Vagina (tissue), 2 donors: ENCODE results near the gene DAGLB. TPM values are rescaled to one million over a fixed set of nuclear protein-coding genes. Genes with fewer than 3 reads are reported as not detected.

Experiments used
- DNase-seq, 2 donors: peaks; one replicate each; pipeline ENCODE4 v3.0.0-alpha.2; 2017; ENCODE audit errors: extremely low spot score in 2 of 2
- H3K27ac ChIP-seq: fragments of 200-600 bp; sonication (generic); one replicate; pipeline ENCODE4 v1.5.1; 2019
- H3K27me3 ChIP-seq: fragments of 200-600 bp; sonication (generic); one replicate; pipeline ENCODE4 v1.5.1; 2019
- H3K36me3 ChIP-seq, 2 donors: fragments of 200-600 bp; sonication (generic); one replicate each; pipeline ENCODE4 v1.5.1; 2017 to 2019
- H3K4me1 ChIP-seq: fragments of 200-600 bp; sonication (generic); one replicate; pipeline ENCODE4 v1.5.1; 2019
- H3K4me3 ChIP-seq, 2 donors: fragments of 200-600 bp; sonication (generic); 1 replicate in 1 of 2; 2 replicates in 1 of 2; pipeline ENCODE4 v1.5.1; 2016 to 2019
- H3K9me3 ChIP-seq: fragments of 200-600 bp; sonication (generic); one replicate; pipeline ENCODE4 v1.5.1; 2019
- POLR2A ChIP-seq, 2 donors: fragments of 450-650 bp; IDR thresholded peaks; one replicate each; pipeline ENCODE4 v1.6.1; 2017; ENCODE audit warnings: antibody characterized with exemption in 2 of 2, mild to moderate bottlenecking in 2 of 2, moderate library complexity in 2 of 2
- POLR2AphosphoS5 ChIP-seq, 2 donors: sonication (generic); formaldehyde crosslinking; IDR thresholded peaks; one replicate each; pipeline ENCODE4 v1.9.0; 2017; ENCODE audit warnings: antibody characterized with exemption in 2 of 2, mild to moderate bottlenecking in 2 of 2, low read depth in 1 of 2; ENCODE audit not compliant: insufficient read depth in 1 of 2
- intact Hi-C: fragments of 100-400 bp; cut with DNase I; formaldehyde crosslinking; loops from one replicate; pipeline ENCODE4 v1.15.1; 2023
- total RNA-seq: library from RNA; depleted of rRNA; stranded (reverse); fragments of >200 nt; gene quantifications from one replicate; pipeline ENCODE4 v1.2.3, GENCODE V29; 2016
- TF ChIP-seq, protein P1 (sequence below), 3 experiments: fragments of 450-650 bp in 2 of 3; fragments of 200-600 bp in 1 of 3; sonication (generic) in 1 of 3; IDR thresholded peaks; one replicate each; pipeline ENCODE4 v1.5.1; 2017 to 2019; ENCODE audit warnings: antibody characterized with exemption in 3 of 3, mild to moderate bottlenecking in 2 of 3, moderate library complexity in 2 of 3

DAGLB gene
- total RNA-seq, 1 donor from 2014 or later, result 22.1 TPM

DNA sequence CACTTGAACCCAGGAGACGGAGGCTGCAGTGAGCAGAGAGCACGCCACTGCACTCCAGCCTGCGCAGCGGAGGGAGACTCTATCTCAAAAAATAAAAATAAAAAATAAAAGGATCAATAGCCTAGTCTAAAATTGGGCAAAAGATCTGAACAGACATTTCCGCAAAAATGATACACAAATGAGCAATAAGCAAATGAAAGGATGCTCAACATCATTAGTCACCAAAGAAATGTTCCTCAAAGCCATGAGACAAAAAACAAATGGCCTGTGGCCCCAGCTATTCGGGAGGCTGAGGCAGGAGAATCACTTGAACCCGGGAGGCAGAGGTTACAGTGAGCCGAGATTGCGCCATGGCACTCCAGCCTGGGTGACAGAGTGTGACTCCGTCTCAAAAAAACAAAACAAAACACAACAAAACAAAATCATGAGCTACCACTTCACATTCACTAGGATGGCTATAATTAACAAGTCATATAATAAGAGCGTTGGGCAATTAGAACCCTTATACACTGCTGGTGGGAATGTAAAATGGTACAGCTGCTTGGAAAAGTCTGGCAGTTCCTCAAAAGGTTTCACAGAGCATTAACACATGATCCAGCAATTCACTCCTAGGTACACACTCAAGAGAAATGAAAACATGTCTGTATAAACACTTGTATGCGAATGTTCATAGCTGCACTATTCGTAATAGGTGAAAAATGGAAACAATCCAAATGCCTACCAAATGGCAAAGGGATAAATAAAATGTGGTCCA lies 3.1 kb downstream of the DAGLB start:
- peaks cover 11% of the 10 kb centered on the region for H3K4me1 ChIP-seq
- H3K27me3 ChIP-seq, result no peaks in the 10 kb centered on the region
- no peak for DNase-seq
- TF ChIP-seq POLR2AphosphoS5 (IDR thresholded peaks at IDR 0.05; ENCODE audit: insufficient read depth in 1 of 2, low read depth in 1 of 2), result no peak
- TF ChIP-seq, protein P1, sequence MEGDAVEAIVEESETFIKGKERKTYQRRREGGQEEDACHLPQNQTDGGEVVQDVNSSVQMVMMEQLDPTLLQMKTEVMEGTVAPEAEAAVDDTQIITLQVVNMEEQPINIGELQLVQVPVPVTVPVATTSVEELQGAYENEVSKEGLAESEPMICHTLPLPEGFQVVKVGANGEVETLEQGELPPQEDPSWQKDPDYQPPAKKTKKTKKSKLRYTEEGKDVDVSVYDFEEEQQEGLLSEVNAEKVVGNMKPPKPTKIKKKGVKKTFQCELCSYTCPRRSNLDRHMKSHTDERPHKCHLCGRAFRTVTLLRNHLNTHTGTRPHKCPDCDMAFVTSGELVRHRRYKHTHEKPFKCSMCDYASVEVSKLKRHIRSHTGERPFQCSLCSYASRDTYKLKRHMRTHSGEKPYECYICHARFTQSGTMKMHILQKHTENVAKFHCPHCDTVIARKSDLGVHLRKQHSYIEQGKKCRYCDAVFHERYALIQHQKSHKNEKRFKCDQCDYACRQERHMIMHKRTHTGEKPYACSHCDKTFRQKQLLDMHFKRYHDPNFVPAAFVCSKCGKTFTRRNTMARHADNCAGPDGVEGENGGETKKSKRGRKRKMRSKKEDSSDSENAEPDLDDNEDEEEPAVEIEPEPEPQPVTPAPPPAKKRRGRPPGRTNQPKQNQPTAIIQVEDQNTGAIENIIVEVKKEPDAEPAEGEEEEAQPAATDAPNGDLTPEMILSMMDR (IDR thresholded peaks at IDR 0.05), result no peak
- no peak for TF ChIP-seq POLR2A (IDR thresholded peaks at IDR 0.05)
- no peak overlapping the region for H3K4me3 ChIP-seq
- H3K9me3 ChIP-seq, result no peaks in the 10 kb centered on the region
- H3K27ac ChIP-seq, result no peak overlapping the region
- intact Hi-C loops, result no loop called here
- H3K36me3 ChIP-seq, result peaks cover 0 to 16% of the 10 kb centered on the region in 2 donors

DNA sequence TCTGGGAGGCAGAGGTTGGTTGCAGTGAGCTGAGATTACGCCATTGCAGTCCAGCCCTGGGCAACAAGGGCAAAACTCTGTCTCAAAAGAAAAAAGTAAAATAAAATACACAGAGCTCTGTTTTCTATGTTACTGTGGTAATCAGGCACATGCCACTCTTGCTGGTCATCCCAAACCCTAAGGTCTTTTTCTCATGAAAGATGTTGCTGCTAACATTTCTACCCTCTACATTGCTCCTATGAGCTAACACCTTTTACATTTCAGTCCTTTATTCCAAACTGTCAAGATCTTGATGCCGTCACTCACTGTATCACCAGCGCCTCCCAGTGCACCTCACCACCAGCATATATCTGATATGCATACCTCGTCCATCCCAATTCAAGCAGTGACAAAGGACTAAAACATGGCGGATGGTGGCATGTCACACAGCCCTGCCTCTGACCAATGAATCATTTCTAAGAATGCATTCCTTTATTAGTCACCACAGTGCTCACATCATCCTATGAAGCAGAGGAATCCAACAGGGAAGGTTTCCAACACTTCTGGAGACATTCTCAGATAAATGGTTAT lies 4.3 kb downstream of the DAGLB start:
- Histone ChIP-seq H3K9me3 (no peaks in the 10 kb centered on the region), H3K27ac (no peak overlapping the region), H3K27me3 (no peaks in the 10 kb centered on the region), H3K36me3 (peaks cover 0 to 16% of the 10 kb centered on the region in 2 donors), H3K4me1 (peaks cover 21% of the 10 kb centered on the region), H3K4me3 (no peak overlapping the region)
- TF ChIP-seq, protein P1 (IDR thresholded peaks at IDR 0.05), result no peak
- TF ChIP-seq POLR2AphosphoS5 (IDR thresholded peaks at IDR 0.05; ENCODE audit: insufficient read depth in 1 of 2, low read depth in 1 of 2) (no peak), POLR2A (IDR thresholded peaks at IDR 0.05) (no peak)
- DNase-seq, result no peak
- intact Hi-C loops, result no loop called here

DNA sequence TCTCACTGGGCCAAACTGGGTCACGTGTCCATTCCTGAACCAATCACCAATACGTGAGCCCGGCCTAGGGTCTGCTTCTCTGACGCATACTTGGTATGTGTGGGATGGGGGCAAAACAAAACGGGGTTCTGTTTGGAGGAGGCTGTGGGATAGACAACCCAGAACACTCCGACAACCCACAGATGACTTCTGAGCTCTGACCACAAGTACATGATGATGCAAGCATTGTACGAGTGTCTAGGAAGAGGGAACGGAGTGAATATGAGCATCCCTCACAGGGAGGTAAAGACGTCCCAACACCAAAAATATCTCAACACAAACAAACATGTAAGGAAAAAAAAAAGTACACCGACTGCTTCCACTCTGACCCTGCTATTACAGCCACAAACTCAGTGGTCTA lies 5.6 kb downstream of the DAGLB start:
- intact Hi-C loops, result no loop called here
- H3K4me3 ChIP-seq, result no peak overlapping the region
- no peaks in the 10 kb centered on the region for H3K27me3 ChIP-seq
- H3K36me3 ChIP-seq, result peaks cover 0 to 16% of the 10 kb centered on the region in 2 donors
- TF ChIP-seq POLR2A (IDR thresholded peaks at IDR 0.05), result no peak
- no peak for TF ChIP-seq POLR2AphosphoS5 (IDR thresholded peaks at IDR 0.05; ENCODE audit: insufficient read depth in 1 of 2, low read depth in 1 of 2)
- TF ChIP-seq, protein P1 (IDR thresholded peaks at IDR 0.05), result no peak
- H3K9me3 ChIP-seq, result no peaks in the 10 kb centered on the region
- DNase-seq, result no peak
- peaks cover 25% of the 10 kb centered on the region for H3K4me1 ChIP-seq
- no peak overlapping the region for H3K27ac ChIP-seq

DNA sequence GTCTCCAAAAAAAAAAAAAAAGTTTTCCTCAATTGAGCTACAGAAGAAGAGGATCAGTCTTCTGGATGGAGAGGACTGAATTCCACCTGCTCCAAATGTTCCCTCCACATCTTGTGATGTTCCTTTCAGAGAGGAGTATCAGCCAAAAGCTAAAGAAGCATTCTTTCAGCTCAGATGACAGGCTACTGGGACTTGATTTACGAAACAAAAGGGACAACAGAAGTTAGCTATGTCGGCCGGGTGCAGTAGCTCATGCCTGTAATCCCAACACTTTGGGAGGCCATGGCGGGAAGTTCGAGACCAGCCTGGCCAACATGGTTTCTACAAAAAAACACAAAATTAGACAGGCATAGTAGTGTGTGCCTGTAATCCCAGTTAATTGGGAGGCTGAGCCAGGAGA lies 7.4 kb downstream of the DAGLB start:
- Histone ChIP-seq H3K9me3 (no peaks in the 10 kb centered on the region), H3K27me3 (no peaks in the 10 kb centered on the region), H3K4me1 (peaks cover 20% of the 10 kb centered on the region), H3K4me3 (no peak overlapping the region), H3K27ac (no peak overlapping the region), H3K36me3 (peaks cover 0 to 10% of the 10 kb centered on the region in 2 donors)
- TF ChIP-seq, protein P1 (IDR thresholded peaks at IDR 0.05), result no peak
- no peak for TF ChIP-seq POLR2A (IDR thresholded peaks at IDR 0.05)
- TF ChIP-seq POLR2AphosphoS5 (IDR thresholded peaks at IDR 0.05; ENCODE audit: insufficient read depth in 1 of 2, low read depth in 1 of 2), result no peak
- no peak for DNase-seq
- intact Hi-C loops, result no loop called here

DNA sequence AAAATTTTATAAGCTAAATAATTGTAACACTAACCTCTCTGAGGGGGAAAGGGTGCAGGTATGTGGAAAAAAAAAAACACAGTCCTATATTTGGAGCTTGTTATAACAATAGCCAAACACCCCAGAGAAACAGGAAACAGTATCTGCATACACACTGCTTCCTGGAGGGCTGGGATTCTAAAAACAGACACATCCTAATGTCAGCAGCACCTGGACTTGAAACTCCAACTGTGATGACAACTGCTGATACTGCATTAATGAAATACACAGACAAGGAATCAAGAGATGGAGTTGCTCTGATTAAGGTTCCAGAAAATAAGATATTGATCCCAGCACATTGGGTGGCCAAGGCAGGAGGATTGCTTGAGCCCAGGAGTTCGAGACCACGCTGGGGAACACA lies 9.3 kb downstream of the DAGLB start:
- DNase-seq, result no peak
- H3K4me1 ChIP-seq, result peaks cover 25% of the 10 kb centered on the region
- H3K36me3 ChIP-seq, result peaks cover 0 to 9% of the 10 kb centered on the region in 2 donors
- no peak overlapping the region for H3K27ac ChIP-seq
- H3K4me3 ChIP-seq, result no peak overlapping the region
- H3K27me3 ChIP-seq, result no peaks in the 10 kb centered on the region
- TF ChIP-seq POLR2A (IDR thresholded peaks at IDR 0.05), result no peak
- TF ChIP-seq, protein P1 (IDR thresholded peaks at IDR 0.05), result no peak
- no peak for TF ChIP-seq POLR2AphosphoS5 (IDR thresholded peaks at IDR 0.05; ENCODE audit: insufficient read depth in 1 of 2, low read depth in 1 of 2)
- no peaks in the 10 kb centered on the region for H3K9me3 ChIP-seq
- intact Hi-C loops, result no loop called here
